Neural cell (in vitro differentiated cells): Measurements from ENCODE around the gene PKIB. TPM values are rescaled to one million over a fixed set of nuclear protein-coding genes. Genes with fewer than 3 reads are reported as not detected.

Source experiments
- H2AFZ ChIP-seq: fragments of 200-600, 300-800 bp; sonication (generic), shearing (Covaris generic); 2 replicates; pipeline ENCODE4 v1.6.0; 2014; ENCODE audit warnings: low read depth, mild to moderate bottlenecking, antibody characterized with exemption, low read length, moderate library complexity
- H3F3A ChIP-seq: fragments of 200-600 bp; shearing (Covaris generic); 2 replicates; pipeline ENCODE4 v1.6.1; 2016; ENCODE audit warnings: mild to moderate bottlenecking, moderate library complexity, mixed read lengths, antibody characterized with exemption, low read length; ENCODE audit not compliant: insufficient read depth, poor library complexity, severe bottlenecking
- H3K27ac ChIP-seq: fragments of 200-600, 300-800 bp; sonication (generic), shearing (Covaris generic); 2 replicates; pipeline ENCODE4 v1.5.1; 2014; ENCODE audit warnings: mild to moderate bottlenecking, low read length, moderate library complexity
- H3K27me3 ChIP-seq: fragments of 300-800, 200-600 bp; sonication (generic), shearing (Covaris generic); 2 replicates; pipeline ENCODE4 v1.6.0; 2014; ENCODE audit warnings: mild to moderate bottlenecking, low read depth, low read length, moderate library complexity; ENCODE audit not compliant: insufficient read depth
- H3K36me3 ChIP-seq: fragments of 300-800, 200-600 bp; sonication (generic), shearing (Covaris generic); 2 replicates; pipeline ENCODE4 v1.5.1; 2014; ENCODE audit warnings: mild to moderate bottlenecking, antibody characterized with exemption, low read length, moderate library complexity; ENCODE audit not compliant: insufficient read depth
- H3K4me2 ChIP-seq: fragments of 300-800, 200-600 bp; sonication (generic), shearing (Covaris generic); 2 replicates; pipeline ENCODE4 v1.6.0; 2014; ENCODE audit warnings: mild to moderate bottlenecking, low read length
- H3K4me3 ChIP-seq: fragments of 300-800, 200-600 bp; sonication (generic), shearing (Covaris generic); 2 replicates; pipeline ENCODE4 v1.5.1; 2014; ENCODE audit warnings: mild to moderate bottlenecking, low read length, moderate library complexity
- H3K79me2 ChIP-seq: fragments of 200-600 bp; shearing (Covaris generic); replicated peaks from 2 replicates; pipeline ENCODE4 v1.6.0; 2014; ENCODE audit warnings: mild to moderate bottlenecking, low read length, moderate library complexity; ENCODE audit not compliant: insufficient read depth
- H3K9ac ChIP-seq: fragments of 300-800, 200-600 bp; sonication (generic), shearing (Covaris generic); 2 replicates; pipeline ENCODE4 v1.6.1; 2016; ENCODE audit warnings: mild to moderate bottlenecking, low read length, mixed read lengths
- H3K9me2 ChIP-seq: fragments of 200-600 bp; shearing (Covaris generic); 2 replicates; pipeline ENCODE4 v1.6.1; 2016; ENCODE audit warnings: mild to moderate bottlenecking, low read length, mixed read lengths; ENCODE audit not compliant: insufficient read depth
- H3K9me3 ChIP-seq: fragments of 200-600, 300-800 bp; sonication (generic), shearing (Covaris generic); 2 replicates; pipeline ENCODE4 v1.6.1; 2016; ENCODE audit warnings: mild to moderate bottlenecking, mixed run types, low read length, moderate library complexity, mixed read lengths
- H4K20me1 ChIP-seq: fragments of 200-600 bp; shearing (Covaris generic); 2 replicates; pipeline ENCODE4 v1.6.1; 2016; ENCODE audit warnings: mild to moderate bottlenecking, mixed run types; ENCODE audit not compliant: insufficient read depth
- CTCF ChIP-seq: fragments of 450-650 bp; IDR thresholded peaks from 2 replicates; pipeline ENCODE4 v1.5.1; 2014; ENCODE audit warnings: antibody characterized with exemption, mild to moderate bottlenecking, moderate library complexity; ENCODE audit not compliant: poor library complexity, severe bottlenecking
- EP300 ChIP-seq: fragments of 450-650 bp; conservative IDR thresholded peaks from 2 replicates; pipeline ENCODE4 v1.6.1; 2014; ENCODE audit warnings: antibody characterized with exemption, mild to moderate bottlenecking, moderate library complexity; ENCODE audit not compliant: poor library complexity, severe bottlenecking
- EZH2 ChIP-seq: fragments of 200-600, 300-800 bp; shearing (Covaris generic), sonication (generic); IDR thresholded peaks from 2 replicates; pipeline ENCODE4 v1.6.1; 2014; ENCODE audit warnings: antibody characterized with exemption, low read length, borderline replicate concordance, mild to moderate bottlenecking; ENCODE audit not compliant: insufficient read depth, poor library complexity, severe bottlenecking
- MXI1 ChIP-seq: fragments of 450-650 bp; conservative IDR thresholded peaks from 2 replicates; pipeline ENCODE4 v1.6.1; 2014; ENCODE audit warnings: antibody characterized with exemption, mild to moderate bottlenecking; ENCODE audit not compliant: poor library complexity, severe bottlenecking
- POLR2AphosphoS5 ChIP-seq: IDR thresholded peaks from 2 replicates; pipeline ENCODE4 v1.6.1; 2012
- RAD21 ChIP-seq: fragments of 450-650 bp; conservative IDR thresholded peaks from 2 replicates; pipeline ENCODE4 v1.6.1; 2014; ENCODE audit warnings: antibody characterized with exemption, mild to moderate bottlenecking, moderate library complexity
- REST ChIP-seq: IDR thresholded peaks from 2 replicates; pipeline ENCODE4 v1.6.1; 2012; ENCODE audit warnings: borderline replicate concordance
- SMC3 ChIP-seq: fragments of 450-650 bp; conservative IDR thresholded peaks from 2 replicates; pipeline ENCODE4 v1.6.1; 2014; ENCODE audit warnings: antibody characterized with exemption, mild to moderate bottlenecking, moderate library complexity; ENCODE audit not compliant: poor library complexity
- TAF1 ChIP-seq: IDR thresholded peaks from 2 replicates; pipeline ENCODE4 v1.6.1; 2012; ENCODE audit warnings: low read depth
- polyA plus RNA-seq: library from polyadenylated mRNA; depleted of rRNA; stranded (reverse); fragments of >200 nt; gene quantifications from 2 replicates; pipeline ENCODE4 v1.2.3, GENCODE V29; 2014

PKIB gene
- polyA plus RNA-seq, 1 donor from 2014 or later = 22.8 TPM

GRCh38 chr6:122709922-122710512 is 99.8 kb downstream of the PKIB start:
- no peak overlapping the region for H3K4me2 ChIP-seq
- no peaks in the 10 kb centered on the region for H3K27me3 ChIP-seq
- H3K9me2 ChIP-seq = no peaks in the 10 kb centered on the region
- no peaks in the 10 kb centered on the region for H3K36me3 ChIP-seq
- H2AFZ ChIP-seq = no peak overlapping the region
- no peak overlapping the region for H3K4me3 ChIP-seq
- no peaks in the 10 kb centered on the region for H4K20me1 ChIP-seq
- H3K9ac ChIP-seq = no peak overlapping the region
- H3K9me3 ChIP-seq = no peaks in the 10 kb centered on the region
- H3F3A ChIP-seq = no peaks in the 10 kb centered on the region
- H3K79me2 ChIP-seq = no peaks in the 10 kb centered on the region
- TF ChIP-seq CTCF (no peak), EZH2 (no peak), POLR2AphosphoS5 (no peak), TAF1 (no peak), REST (no peak), RAD21 (no peak), MXI1 (no peak), EP300 (no peak), SMC3 (no peak)
- no peak overlapping the region for H3K27ac ChIP-seq

GRCh38 chr6:122710908-122711635 is 100.9 kb downstream of the PKIB start:
- no peaks in the 10 kb centered on the region for H3K27me3 ChIP-seq
- no peak overlapping the region for H3K9ac ChIP-seq
- no peaks in the 10 kb centered on the region for H4K20me1 ChIP-seq
- no peak overlapping the region for H3K4me3 ChIP-seq
- H3K36me3 ChIP-seq = no peaks in the 10 kb centered on the region
- no peak overlapping the region for H3K27ac ChIP-seq
- H3K9me2 ChIP-seq = no peaks in the 10 kb centered on the region
- no peak for TF ChIP-seq TAF1
- no peak for TF ChIP-seq MXI1
- no peak for TF ChIP-seq POLR2AphosphoS5
- no peak for TF ChIP-seq SMC3
- no peak for TF ChIP-seq REST
- TF ChIP-seq EZH2 = no peak
- TF ChIP-seq EP300 = no peak
- TF ChIP-seq RAD21 = no peak
- TF ChIP-seq CTCF = no peak
- no peak overlapping the region for H2AFZ ChIP-seq
- H3K9me3 ChIP-seq = no peaks in the 10 kb centered on the region
- H3K4me2 ChIP-seq = no peak overlapping the region
- no peaks in the 10 kb centered on the region for H3K79me2 ChIP-seq
- no peaks in the 10 kb centered on the region for H3F3A ChIP-seq
